GM15510 (cell line): ENCODE results near the gene PSMG3.
A peak's percentile ranks its signal among the peaks of the same experiment; 100 is the strongest.

Experiments used
- POLR2A ChIP-seq: IDR thresholded peaks from 3 replicates; pipeline ENCODE4 v1.6.1; 2011; ENCODE audit warnings: borderline replicate concordance; ENCODE audit not compliant: insufficient read length; ENCODE audit errors: extremely low read depth

The PSMG3 gene

GRCh38 chr7:1569833-1570632 is at the start of gene PSMG3:
TSS of gene PSMG3 (minus strand) at chr7:1570032. CDS start at chr7:1569339, 693 bp downstream.
- peak; percentile 96 for TF ChIP-seq POLR2A

- TF ChIP-seq POLR2A: no peak
Observed at GRCh38 chr7:1618475-1618874, 48.6 kb upstream of the PSMG3 start.

GRCh38 chr7:1617957-1618356 is 48.1 kb upstream of the PSMG3 start:
- no peak for TF ChIP-seq POLR2A

- TF ChIP-seq POLR2A: no peak
Observed at GRCh38 chr7:1616741-1617140, 46.9 kb upstream of the PSMG3 start.

- no peak for TF ChIP-seq POLR2A
Observed at GRCh38 chr7:1611708-1612241, 41.9 kb upstream of the PSMG3 start.

GRCh38 chr7:1610678-1611302 is 41.0 kb upstream of the PSMG3 start:
- no peak for TF ChIP-seq POLR2A

- TF ChIP-seq POLR2A: no peak
Observed at GRCh38 chr7:1610013-1610677, 40.3 kb upstream of the PSMG3 start.

GRCh38 chr7:1609023-1609422 is 39.2 kb upstream of the PSMG3 start:
- no peak for TF ChIP-seq POLR2A

- no peak for TF ChIP-seq POLR2A
Observed at GRCh38 chr7:1608318-1608717, 38.5 kb upstream of the PSMG3 start.

- no peak for TF ChIP-seq POLR2A
Observed at GRCh38 chr7:1607696-1608095, 37.9 kb upstream of the PSMG3 start.

GRCh38 chr7:1607001-1607400 is 37.2 kb upstream of the PSMG3 start:
- TF ChIP-seq POLR2A: no peak

GRCh38 chr7:1604383-1604782 is 34.6 kb upstream of the PSMG3 start:
- no peak for TF ChIP-seq POLR2A

GRCh38 chr7:1603346-1604225 is 33.8 kb upstream of the PSMG3 start:
- no peak for TF ChIP-seq POLR2A

GRCh38 chr7:1602386-1602785 is 32.6 kb upstream of the PSMG3 start:
- no peak for TF ChIP-seq POLR2A
